GM12892 (cell line): ENCODE measurements around the gene ZBTB40.

ENCODE experiments used
- POLR2A ChIP-seq: IDR thresholded peaks from 2 replicates; pipeline ENCODE4 v1.6.1; 2011; ENCODE audit warnings: low read depth, low read length, control low read depth
- POLR2AphosphoS5 ChIP-seq: IDR thresholded peaks from 2 replicates; pipeline ENCODE4 v1.6.1; 2011; ENCODE audit warnings: low read depth, low read length, control low read depth

- TF ChIP-seq POLR2A (no peak), POLR2AphosphoS5 (no peak)
These were observed 40.1 kb upstream of the ZBTB40 start for GRCh38 chr1:22411589-22411988.
